ENCODE measurements around the gene CT55.
"Not testable (repeated sequence)": the region's sequence is repeated elsewhere in the genome, so short reads cannot be mapped to it uniquely, and the experiment has no call there.

Gene CT55, protein sequence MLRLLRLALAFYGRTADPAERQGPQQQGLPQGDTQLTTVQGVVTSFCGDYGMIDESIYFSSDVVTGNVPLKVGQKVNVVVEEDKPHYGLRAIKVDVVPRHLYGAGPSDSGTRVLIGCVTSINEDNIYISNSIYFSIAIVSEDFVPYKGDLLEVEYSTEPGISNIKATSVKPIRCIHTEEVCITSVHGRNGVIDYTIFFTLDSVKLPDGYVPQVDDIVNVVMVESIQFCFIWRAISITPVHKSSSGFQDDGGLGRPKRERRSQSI

DNA sequence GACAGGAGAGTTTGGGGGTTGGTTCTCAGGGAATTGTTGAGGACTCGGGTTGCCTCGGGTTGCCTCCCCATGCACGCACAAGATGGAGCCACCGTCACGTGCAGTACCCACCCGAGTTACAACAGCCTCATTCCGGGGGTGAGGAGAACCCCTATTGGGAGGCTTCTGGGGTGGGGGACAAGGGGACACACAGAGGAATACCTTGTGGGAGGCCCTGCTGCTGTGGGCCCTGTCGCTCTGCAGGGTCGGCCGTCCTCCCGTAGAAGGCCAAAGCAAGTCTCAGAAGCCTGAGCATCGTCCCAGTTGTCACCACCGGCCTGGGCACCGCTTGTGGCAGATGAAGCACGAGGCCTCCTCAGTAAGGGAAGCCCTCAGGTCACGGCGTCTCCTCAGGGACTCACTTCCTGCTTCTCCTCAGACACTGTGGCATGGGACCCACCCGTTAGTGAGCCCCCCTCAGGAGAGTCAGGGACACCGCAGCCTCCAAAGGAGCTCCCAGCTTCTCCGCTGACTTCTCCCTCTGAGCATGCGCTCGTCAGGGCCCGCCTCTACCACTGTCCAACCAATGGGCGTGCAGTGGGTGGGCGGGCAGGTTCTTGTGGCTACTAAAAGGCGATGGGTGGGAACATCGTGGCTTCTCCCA, at the start of gene CT55:
Gene CT55, minus strand, starts transcription at position 522 of the 643 bp plus-strand sequence. Its CDS starts 227 bp downstream, at position 295.
- DNase-seq, result no peak
- no peak for TF ChIP-seq POLR2A (IDR thresholded peaks at IDR 0.05; ENCODE audit: low read length)
- TF ChIP-seq GATA1 (IDR thresholded peaks at IDR 0.05; ENCODE audit: low read depth, low read length), result no peak

DNA sequence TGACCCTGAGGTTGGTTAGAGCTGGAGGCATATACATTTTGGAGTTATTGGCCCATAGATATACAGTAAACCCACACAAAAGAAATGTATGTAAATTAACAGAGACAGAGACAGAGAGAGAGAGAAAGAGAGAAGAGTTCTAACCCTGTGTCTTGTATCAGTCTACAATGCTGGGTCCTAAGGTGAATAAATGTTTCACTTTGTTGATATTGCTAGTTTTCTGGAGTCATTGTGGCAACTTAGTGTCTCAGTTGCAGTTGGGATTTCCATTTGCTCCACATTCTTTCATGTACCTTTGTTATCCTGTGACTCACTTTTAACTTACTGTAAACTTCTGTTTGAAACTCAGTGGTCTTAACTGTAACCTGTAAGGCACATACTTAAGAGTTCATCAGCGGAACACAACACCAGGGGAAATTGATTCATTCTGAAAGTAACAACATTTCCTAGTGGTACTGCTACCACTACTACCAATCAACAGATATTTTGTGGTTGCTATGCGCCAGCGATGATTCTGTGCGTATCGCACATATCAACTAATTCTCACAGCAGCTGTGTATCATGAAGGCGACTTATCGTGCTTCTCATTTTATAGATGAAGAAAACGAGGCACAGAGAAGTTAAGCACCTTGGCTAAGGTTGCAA, 42.1 kb upstream of the CT55 start:
- no peak for DNase-seq
- TF ChIP-seq GATA1 (IDR thresholded peaks at IDR 0.05; ENCODE audit: low read depth, low read length) (no peak), POLR2A (IDR thresholded peaks at IDR 0.05; ENCODE audit: low read length) (no peak)

DNA sequence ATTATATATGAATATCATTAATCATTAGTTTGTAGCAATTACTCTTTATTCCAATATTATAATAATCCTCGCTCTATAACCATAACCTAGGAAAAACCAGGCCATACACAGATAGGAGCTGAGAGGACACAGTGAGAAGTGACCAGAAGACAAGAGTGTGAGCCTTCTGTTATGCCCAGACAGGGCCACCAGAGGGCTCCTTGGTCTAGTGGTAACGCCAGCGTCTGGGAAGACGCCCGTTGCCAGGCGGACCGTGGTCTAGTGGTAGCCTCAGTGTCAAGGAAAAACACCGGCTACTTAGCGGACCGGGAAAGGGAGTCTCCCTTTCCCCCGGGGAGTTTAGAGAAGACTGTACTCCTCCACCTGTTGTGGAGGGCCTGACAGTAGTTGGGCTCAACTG, 35.2 kb upstream of the CT55 start:
- DNase-seq, result peak in 1 of 2 experiments; percentile 0

DNA sequence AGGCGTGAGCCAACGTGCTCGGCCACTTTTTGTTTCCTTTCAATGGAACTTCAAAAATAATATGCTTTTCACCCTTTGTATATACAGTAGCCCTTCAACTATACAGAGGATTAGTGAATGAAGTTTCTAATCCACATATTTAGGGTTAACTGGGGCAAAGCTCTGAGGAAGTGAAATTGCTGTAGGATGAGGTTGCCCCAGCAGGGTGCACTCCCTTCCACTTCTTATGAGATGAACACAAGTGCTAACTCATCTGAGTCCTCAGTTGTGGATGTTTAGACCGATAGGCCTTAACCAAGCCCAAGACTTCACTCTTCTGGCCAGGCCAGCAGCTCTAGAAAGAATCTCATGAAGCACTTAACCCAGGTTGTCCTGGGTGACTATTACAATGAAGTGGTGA, 29.1 kb upstream of the CT55 start:
- no peak for DNase-seq
- no peak for TF ChIP-seq GATA1 (IDR thresholded peaks at IDR 0.05; ENCODE audit: low read depth, low read length)
- no peak for TF ChIP-seq POLR2A (IDR thresholded peaks at IDR 0.05; ENCODE audit: low read length)

DNA sequence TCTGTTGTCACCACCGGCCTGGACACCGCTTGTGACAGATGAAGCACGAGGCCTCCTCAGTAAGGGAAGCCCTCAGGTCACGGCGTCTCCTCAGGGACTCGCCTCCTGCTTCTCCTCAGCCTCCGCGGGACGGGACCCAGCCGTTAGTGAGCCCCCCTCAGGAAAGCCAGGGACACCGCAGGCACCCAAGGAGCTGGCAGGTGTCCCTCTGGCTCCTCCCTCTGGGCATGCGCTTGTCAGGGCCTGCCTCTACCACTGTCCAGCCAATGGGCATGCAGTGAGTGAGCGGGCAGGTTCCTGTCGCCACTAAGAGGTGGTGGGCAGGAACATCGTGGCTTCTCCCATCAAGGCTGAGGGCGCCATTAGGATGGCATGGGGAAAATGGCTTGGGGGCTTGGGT, 23.5 kb upstream of the CT55 start:
- no peak for TF ChIP-seq GATA1 (IDR thresholded peaks at IDR 0.05; ENCODE audit: low read depth, low read length)
- TF ChIP-seq POLR2A (IDR thresholded peaks at IDR 0.05; ENCODE audit: low read length), result no peak
- no peak for DNase-seq

DNA sequence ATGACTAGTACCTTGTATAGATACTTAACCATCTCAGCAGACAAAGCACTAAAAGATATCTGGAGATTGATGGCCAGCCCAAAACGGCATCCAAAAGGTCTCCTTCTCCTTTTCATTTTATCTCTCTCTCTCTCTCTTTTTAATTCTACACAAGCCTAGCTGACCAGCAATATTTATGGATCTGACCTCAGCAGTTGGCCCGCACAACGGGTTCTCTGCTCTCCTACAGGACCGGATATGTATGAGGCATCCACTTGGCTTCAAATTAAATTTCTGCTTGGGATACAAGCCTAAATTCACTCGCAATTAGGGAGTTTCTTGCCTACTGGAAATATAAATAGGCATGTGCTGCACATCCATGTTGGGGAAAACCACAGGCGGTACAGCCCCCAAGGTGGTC, 22.5 kb upstream of the CT55 start:
- DNase-seq, result no peak
- no peak for TF ChIP-seq POLR2A (IDR thresholded peaks at IDR 0.05; ENCODE audit: low read length)
- TF ChIP-seq GATA1 (IDR thresholded peaks at IDR 0.05; ENCODE audit: low read depth, low read length), result no peak

DNA sequence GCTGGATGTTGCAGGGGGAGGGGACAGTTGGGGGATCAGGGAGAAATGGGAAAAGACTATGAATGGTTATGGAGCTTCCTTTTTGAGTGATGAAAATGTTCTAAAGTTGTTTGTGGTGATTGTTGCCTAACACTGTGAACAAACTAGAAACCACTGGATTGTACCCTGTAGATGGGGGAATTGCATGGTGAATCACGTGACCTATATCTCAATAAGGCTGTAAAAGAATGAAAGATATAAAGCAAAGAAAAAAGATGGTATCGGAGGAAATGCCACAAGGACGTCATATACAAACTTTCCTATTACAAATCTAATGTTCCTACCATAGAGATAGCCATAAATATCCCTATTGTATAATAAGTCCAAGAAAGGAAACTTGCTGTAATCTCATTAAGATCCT, 20.6 kb upstream of the CT55 start:
- TF ChIP-seq GATA1 (IDR thresholded peaks at IDR 0.05; ENCODE audit: low read depth, low read length), result no peak
- no peak for TF ChIP-seq POLR2A (IDR thresholded peaks at IDR 0.05; ENCODE audit: low read length)

DNA sequence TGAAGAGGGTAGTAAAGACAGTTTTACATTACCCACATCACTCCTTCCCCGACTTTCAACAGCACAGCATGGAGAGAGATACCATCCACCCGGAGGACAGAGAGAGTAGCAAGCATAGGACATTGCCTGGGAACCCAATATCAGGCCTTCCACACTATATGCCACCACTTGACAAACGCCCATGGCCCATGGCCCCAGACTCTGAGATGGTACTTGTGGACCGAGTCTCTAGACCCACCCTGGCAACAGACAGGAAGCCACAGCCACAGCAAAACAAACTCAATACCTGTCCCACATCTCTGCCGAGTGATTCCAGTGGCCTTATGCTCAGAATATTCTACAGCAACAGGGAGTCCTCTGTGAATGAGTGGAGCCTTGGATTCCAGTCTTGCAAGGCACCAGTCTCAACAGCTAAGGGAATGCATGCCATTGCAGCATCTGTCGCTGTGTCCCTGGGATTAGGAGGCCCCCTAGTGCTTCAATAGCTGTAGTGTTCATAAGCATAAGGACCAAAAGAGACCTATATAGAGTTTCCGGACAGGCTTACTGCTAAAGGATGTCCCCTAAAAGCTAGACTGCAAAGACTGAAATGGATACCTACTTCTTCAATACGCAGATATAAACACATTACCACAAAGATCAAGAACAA, 14.7 kb upstream of the CT55 start:
- peak; percentile 31 to 52 for DNase-seq
- TF ChIP-seq POLR2A (IDR thresholded peaks at IDR 0.05; ENCODE audit: low read length), result no peak
- no peak for TF ChIP-seq GATA1 (IDR thresholded peaks at IDR 0.05; ENCODE audit: low read depth, low read length)

More for the DNA sequence above, 20.6 kb upstream of the CT55 start:
- no peak for DNase-seq

DNA sequence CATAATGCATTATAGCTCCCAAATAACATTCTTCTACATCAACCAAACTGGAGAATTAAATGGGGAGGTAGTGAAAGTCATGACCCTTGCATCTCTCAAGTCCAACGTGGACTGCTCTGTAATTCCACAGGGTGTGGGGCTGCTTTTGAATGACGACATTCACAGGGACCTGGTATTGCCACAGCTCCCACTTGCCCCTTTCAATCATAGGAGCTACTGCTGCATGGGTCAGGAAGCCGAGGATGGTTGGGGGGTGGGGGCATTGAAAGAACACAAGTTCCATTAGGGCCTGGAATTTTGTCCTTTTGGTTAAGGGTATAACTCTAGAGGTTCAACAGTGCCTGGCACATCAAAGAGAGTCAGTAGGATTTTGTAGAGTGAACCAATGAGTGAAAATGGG, 7.4 kb upstream of the CT55 start:
- TF ChIP-seq GATA1 (IDR thresholded peaks at IDR 0.05; ENCODE audit: low read depth, low read length) (no peak), POLR2A (IDR thresholded peaks at IDR 0.05; ENCODE audit: low read length) (no peak)
- no peak for DNase-seq

DNA sequence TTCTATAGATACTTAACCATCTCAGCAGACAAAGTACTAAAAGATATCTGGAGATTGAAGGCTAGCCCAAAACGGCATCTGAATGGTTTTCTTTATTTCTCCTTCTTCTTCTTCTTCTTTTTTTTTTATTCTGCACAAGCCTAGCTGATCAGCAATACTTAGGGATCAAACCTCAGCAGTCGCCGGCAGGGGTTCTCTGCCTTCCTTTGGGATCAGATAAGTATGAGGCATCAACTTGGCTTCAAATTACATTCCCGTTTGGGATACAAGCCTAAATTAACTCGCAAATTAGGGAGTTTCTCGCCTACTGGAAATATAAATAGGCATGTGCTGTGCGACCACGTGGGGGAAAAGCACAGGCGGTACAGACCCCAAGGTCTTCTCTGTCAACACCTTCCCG, 730 bp downstream of the CT55 start:
- no peak for DNase-seq
- no peak for TF ChIP-seq POLR2A (IDR thresholded peaks at IDR 0.05; ENCODE audit: low read length)
- no peak for TF ChIP-seq GATA1 (IDR thresholded peaks at IDR 0.05; ENCODE audit: low read depth, low read length)

DNA sequence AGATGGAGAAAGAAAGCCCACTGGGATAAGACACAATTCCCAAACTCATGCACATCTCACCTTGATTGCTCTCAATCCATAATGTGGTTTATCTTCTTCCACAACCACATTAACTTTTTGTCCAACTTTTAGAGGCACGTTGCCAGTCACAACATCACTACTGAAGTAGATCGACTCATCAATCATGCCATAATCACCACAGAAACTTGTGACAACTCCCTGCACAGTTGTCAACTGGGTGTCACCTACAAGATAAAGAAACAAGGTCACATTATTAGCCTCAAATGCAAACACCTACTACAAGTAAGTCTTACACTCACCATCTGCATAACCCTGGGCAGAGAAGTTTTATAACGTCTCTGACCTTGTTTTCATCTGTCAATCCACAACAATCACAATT, 1.7 kb downstream of the CT55 start:
- not testable (repeated sequence) for DNase-seq

DNA sequence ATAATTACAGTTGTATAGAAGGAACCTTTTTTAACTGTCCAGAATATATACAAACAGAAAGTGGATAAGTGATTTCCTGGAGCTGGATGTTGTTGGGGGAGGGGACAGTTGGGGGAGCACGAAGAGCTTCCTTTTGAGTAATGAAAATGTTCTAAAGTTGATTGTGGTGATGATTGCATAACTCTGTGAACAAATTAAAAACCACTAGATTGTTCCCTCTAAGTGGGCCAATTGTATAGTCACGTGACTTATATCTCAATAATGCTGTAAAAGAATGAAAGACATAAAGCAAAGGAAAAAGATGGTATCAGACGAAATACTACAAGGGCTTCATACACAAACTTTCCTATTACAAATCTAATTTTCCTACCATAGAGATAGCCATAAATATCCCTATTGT, 2.7 kb downstream of the CT55 start:
- DNase-seq, result no peak
- TF ChIP-seq POLR2A (IDR thresholded peaks at IDR 0.05; ENCODE audit: low read length) (no peak), GATA1 (IDR thresholded peaks at IDR 0.05; ENCODE audit: low read depth, low read length) (no peak)

DNA sequence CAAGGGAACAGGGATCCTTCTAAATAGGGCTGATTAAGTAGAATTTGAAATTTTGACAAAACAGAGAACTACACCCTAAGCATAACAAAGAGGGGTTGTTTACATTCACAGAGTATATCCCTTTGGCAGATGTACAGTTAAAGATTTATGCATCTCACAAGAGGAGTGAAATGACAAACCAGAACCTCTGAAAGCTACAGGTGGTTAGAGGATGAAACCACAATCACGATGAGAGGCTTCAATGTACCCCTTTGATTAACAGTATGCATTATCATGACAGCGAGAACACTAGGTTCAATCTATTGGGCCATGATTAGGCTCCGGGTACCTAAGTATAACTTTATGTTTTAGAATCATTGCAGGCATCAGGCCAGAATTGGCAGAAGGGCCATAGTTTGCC, 16.5 kb downstream of the CT55 start:
- not testable (repeated sequence) for DNase-seq

DNA sequence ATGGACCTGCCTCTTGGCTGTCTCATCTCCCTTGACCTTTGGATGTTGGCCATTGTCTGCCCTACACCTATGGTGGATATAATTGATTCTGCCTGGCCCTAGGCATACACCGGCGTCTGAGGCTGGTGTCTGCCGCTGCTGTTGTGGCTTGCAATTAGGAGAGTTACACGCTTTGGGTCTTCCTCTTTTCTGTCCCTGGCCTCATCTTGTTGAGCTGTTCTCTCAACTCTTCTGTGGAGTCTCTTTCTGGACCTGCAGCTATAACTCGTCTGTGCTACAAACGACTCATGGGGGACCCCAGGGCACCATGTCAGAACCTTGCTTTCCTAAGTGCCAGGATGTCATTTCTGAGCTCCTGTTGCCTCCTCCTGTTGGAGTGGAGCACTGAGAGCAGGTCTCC, 45.1 kb downstream of the CT55 start:
- not testable (repeated sequence) for DNase-seq

DNA sequence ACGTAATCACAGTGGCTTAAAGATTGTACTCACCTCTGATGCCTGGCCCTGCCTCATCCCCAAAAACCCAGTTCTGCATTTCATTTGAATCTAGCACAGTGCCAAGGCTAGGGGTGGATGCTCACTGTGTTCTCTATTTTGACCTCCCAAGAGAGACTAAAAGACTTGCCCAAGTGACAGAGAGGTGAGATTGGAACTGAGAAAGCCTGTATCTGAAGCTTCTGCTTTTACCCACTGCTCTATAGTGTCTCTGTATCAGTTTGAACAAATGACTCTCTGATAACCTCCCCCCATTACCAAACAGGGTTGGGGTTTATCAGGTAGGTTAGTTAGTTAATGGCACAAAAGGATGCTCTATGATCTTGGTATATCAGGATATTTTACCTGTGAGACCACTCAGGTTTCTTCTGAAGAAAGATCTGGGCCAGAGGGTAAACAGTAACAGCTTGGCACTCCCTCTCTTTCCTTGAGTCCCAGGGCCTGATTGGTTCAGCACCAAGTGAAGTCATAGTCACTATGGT, 51.1 kb downstream of the CT55 start, which contains the start of gene ETDB:
Gene ETDB, minus strand, starts transcription at position 471 of the 521 bp plus-strand sequence. CDS start 1,265 bp downstream, outside the sequence.
- not testable (repeated sequence) for DNase-seq

DNA sequence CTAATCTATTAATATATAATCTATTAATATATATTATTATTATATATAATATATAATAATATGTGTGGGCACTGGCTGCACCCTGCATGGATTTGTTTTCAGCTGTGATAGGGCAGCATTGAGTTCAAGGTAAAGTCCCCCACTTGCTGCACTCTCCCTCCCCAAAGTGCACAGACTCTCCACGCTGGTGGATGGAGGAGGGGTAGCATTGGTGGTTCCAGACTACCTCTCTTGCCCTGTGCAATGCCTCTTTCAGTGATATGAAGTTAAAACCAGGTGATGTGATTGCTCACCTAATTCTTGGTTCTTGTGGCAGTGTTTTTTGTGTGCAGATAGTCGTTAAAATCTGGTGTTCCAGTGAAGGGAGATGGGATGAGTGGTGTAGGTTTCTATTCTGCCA, 55.1 kb downstream of the CT55 start:
- not testable (repeated sequence) for DNase-seq
